ENCODE data around the gene TSC22D3. TPM values are rescaled to one million over a fixed set of nuclear protein-coding genes. Genes with fewer than 3 reads are reported as not detected.

TSC22D3 gene
- total RNA-seq, 2 experiments from 2014 or later = 29.3 to 35.6 TPM

- peak overlapping the region; percentile 80; the same call in 1 of the 2 replicates for H3K4me2 ChIP-seq (ENCODE audit: low read length)
- peaks cover 26% of the 10 kb centered on the region for H3K36me3 ChIP-seq (ENCODE audit: insufficient read depth, low read length)
- BruUV-seq (replicated peaks) = no TSS peak
- H3K27ac ChIP-seq (ENCODE audit: low read depth, low read length, poor library complexity, severe bottlenecking) = no peak overlapping the region
- POLR2A ChIA-PET = interaction anchor here (1.0 to 9.1 kb wide), 2 partner anchors 38 to 85 kb away, joined by 3 to 121 read pairs; partner anchors contain the start of gene PRPS1
- intact Hi-C loops (cut with micrococcal nuclease; ENCODE audit: unreplicated experiment) = no loop called here
- H3K9me2 ChIP-seq (ENCODE audit: insufficient read depth, low read length) = no peaks in the 10 kb centered on the region
- CTCF ChIA-PET (ENCODE audit: unreplicated experiment) = no interaction called here
- H3K4me1 ChIP-seq (ENCODE audit: insufficient read depth, low read length, poor library complexity, severe bottlenecking) = peaks cover 53% of the 10 kb centered on the region
- H3K4me3 ChIP-seq (ENCODE audit: low read depth, low read length, poor library complexity, severe bottlenecking) = peak overlapping the region; percentile 91
- H4K20me1 ChIP-seq (ENCODE audit: insufficient read depth, low read length) = no peaks in the 10 kb centered on the region
- no peak overlapping the region for H2AFZ ChIP-seq (ENCODE audit: low read length)
- peaks cover 7% of the 10 kb centered on the region; the same call in 1 of the 2 replicates for H3K79me2 ChIP-seq (ENCODE audit: insufficient read depth, low read depth, low read length)
- DNase-seq (ENCODE audit: low spot score) = no peak
- TF ChIP-seq EZH2phosphoT487 (IDR thresholded peaks at IDR 0.05; ENCODE audit: borderline replicate concordance, low read depth, low read length) (no peak), CTCF (conservative IDR thresholded peaks at IDR 0.05; ENCODE audit: low read length) (peak; percentile 33; the same call in 1 of the 2 replicates)
- no peaks in the 10 kb centered on the region for H3K9me3 ChIP-seq (ENCODE audit: low read length)
Observed at GRCh38 chrX:107714206-107714891, 61.2 kb downstream of the TSC22D3 start.

DNA sequence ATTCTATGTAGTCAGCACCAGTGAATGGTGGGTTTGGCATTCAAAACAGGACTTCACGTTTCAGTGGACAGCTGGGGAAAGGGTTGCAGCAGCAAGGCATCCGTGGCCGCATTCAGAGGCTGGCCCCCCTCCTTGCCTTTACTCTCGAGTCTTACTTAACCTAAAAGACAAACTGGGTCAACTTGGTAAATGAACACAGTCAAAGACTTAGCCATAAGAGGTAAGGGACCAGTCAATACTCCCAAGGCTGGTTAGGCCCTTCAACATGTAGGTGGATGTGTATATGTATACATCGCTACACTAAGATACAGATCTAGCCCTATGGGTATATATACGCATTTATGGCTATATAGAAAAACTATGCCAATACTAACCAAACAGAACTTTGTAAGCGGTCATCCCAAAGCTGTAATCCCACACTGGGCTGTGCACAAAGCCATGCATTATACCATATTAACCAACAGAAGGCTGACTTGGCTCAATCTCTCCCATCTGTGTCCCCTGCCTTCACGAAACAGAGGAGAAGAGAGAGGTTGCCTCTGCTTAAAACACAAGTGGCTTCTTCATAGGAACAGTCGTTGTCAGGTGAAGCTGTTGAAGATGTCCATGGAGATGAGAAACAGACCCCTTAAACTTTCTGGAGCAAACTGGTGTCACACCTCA lies 61.9 kb downstream of the TSC22D3 start:
- no peak overlapping the region for H3K27ac ChIP-seq (ENCODE audit: low read depth, low read length, poor library complexity, severe bottlenecking)
- H4K20me1 ChIP-seq (ENCODE audit: insufficient read depth, low read length) = no peaks in the 10 kb centered on the region
- ChIA-PET CTCF (ENCODE audit: unreplicated experiment) (no interaction called here), POLR2A (interaction anchor here (9.1 kb wide), 1 partner anchor 37 kb away, joined by 121 read pairs; no protein-coding TSS in a partner anchor)
- intact Hi-C loops (cut with micrococcal nuclease; ENCODE audit: unreplicated experiment) = no loop called here
- no peak overlapping the region for H3K4me2 ChIP-seq (ENCODE audit: low read length)
- no peaks in the 10 kb centered on the region for H3K9me3 ChIP-seq (ENCODE audit: low read length)
- peaks cover 26% of the 10 kb centered on the region for H3K36me3 ChIP-seq (ENCODE audit: insufficient read depth, low read length)
- H3K4me3 ChIP-seq (ENCODE audit: low read depth, low read length, poor library complexity, severe bottlenecking) = no peak overlapping the region
- no peak for DNase-seq (ENCODE audit: low spot score)
- no peak for TF ChIP-seq CTCF (conservative IDR thresholded peaks at IDR 0.05; ENCODE audit: low read length)
- TF ChIP-seq EZH2phosphoT487 (IDR thresholded peaks at IDR 0.05; ENCODE audit: borderline replicate concordance, low read depth, low read length) = no peak
- H3K79me2 ChIP-seq (ENCODE audit: insufficient read depth, low read depth, low read length) = peaks cover 7% of the 10 kb centered on the region; the same call in 1 of the 2 replicates
- peaks cover 46% of the 10 kb centered on the region for H3K4me1 ChIP-seq (ENCODE audit: insufficient read depth, low read length, poor library complexity, severe bottlenecking)
- H3K9me2 ChIP-seq (ENCODE audit: insufficient read depth, low read length) = no peaks in the 10 kb centered on the region
- no peak overlapping the region for H2AFZ ChIP-seq (ENCODE audit: low read length)
- no TSS peak for BruUV-seq (replicated peaks)

GRCh38 chrX:107713203-107713542 lies 62.4 kb downstream of the TSC22D3 start:
- H3K36me3 ChIP-seq (ENCODE audit: insufficient read depth, low read length) = peaks cover 26% of the 10 kb centered on the region
- no peaks in the 10 kb centered on the region for H4K20me1 ChIP-seq (ENCODE audit: insufficient read depth, low read length)
- CTCF ChIA-PET (ENCODE audit: unreplicated experiment) = no interaction called here
- POLR2A ChIA-PET = interaction anchor here (9.1 kb wide), 1 partner anchor 37 kb away, joined by 121 read pairs; no protein-coding TSS in a partner anchor
- no TSS peak for BruUV-seq (replicated peaks)
- intact Hi-C loops (cut with micrococcal nuclease; ENCODE audit: unreplicated experiment) = no loop called here
- no peak for DNase-seq (ENCODE audit: low spot score)
- no peak overlapping the region for H3K27ac ChIP-seq (ENCODE audit: low read depth, low read length, poor library complexity, severe bottlenecking)
- no peaks in the 10 kb centered on the region for H3K9me3 ChIP-seq (ENCODE audit: low read length)
- no peak overlapping the region for H3K4me2 ChIP-seq (ENCODE audit: low read length)
- no peak overlapping the region for H2AFZ ChIP-seq (ENCODE audit: low read length)
- H3K4me1 ChIP-seq (ENCODE audit: insufficient read depth, low read length, poor library complexity, severe bottlenecking) = peaks cover 41% of the 10 kb centered on the region
- no peak for TF ChIP-seq EZH2phosphoT487 (IDR thresholded peaks at IDR 0.05; ENCODE audit: borderline replicate concordance, low read depth, low read length)
- no peak for TF ChIP-seq CTCF (conservative IDR thresholded peaks at IDR 0.05; ENCODE audit: low read length)
- no peak overlapping the region for H3K4me3 ChIP-seq (ENCODE audit: low read depth, low read length, poor library complexity, severe bottlenecking)
- H3K9me2 ChIP-seq (ENCODE audit: insufficient read depth, low read length) = no peaks in the 10 kb centered on the region
- peaks cover 7% of the 10 kb centered on the region; the same call in 1 of the 2 replicates for H3K79me2 ChIP-seq (ENCODE audit: insufficient read depth, low read depth, low read length)
